Heart left ventricle (tissue), 16 donors: Measurements from ENCODE around the gene PSMB4. TPM values are rescaled to one million over a fixed set of nuclear protein-coding genes. Genes with fewer than 3 reads are reported as not detected.

Experiments used
- ATAC-seq, 4 donors: fragments of 200-7000 bp; cut with Tn5 transposase; one replicate each; pipeline ENCODE4 v1.9.1; 2020 to 2022; ENCODE audit warnings: moderate library complexity in 4 of 4, mild to moderate bottlenecking in 3 of 4, moderate number of reproducible peaks in 1 of 4
- DNase-seq, 5 donors: peaks; one replicate each; pipeline ENCODE4 v3.0.0-alpha.2; 2020
- H3K27ac ChIP-seq, 12 donors: fragments of 200-600 bp; sonication (generic) in 4 of 12; one replicate each; pipeline versions ENCODE4 v1.5.0 to v1.8.0; 2016 to 2022; ENCODE audit warnings: mild to moderate bottlenecking in 2 of 12
- H3K27me3 ChIP-seq, 9 donors: fragments of 200-600 bp; sonication (generic) in 2 of 9; one replicate each; pipeline versions ENCODE4 v1.5.1 to v1.8.0; 2016 to 2022; ENCODE audit warnings: mild to moderate bottlenecking in 3 of 9
- H3K36me3 ChIP-seq, 9 donors: fragments of 200-600 bp; sonication (generic) in 2 of 9; one replicate each; pipeline versions ENCODE4 v1.5.0 to v1.8.0; 2018 to 2022; ENCODE audit warnings: mild to moderate bottlenecking in 2 of 9
- H3K4me1 ChIP-seq, 12 donors: fragments of 200-600 bp; sonication (generic) in 4 of 12; one replicate each; pipeline versions ENCODE4 v1.5.0 to v1.8.0; 2016 to 2022; ENCODE audit warnings: mild to moderate bottlenecking in 3 of 12
- H3K4me3 ChIP-seq, 12 donors: fragments of 200-600 bp; sonication (generic) in 4 of 12; one replicate each; pipeline versions ENCODE4 v1.5.0 to v1.8.0; 2017 to 2022; ENCODE audit warnings: mild to moderate bottlenecking in 9 of 12, moderate library complexity in 4 of 12
- H3K9me3 ChIP-seq, 12 donors: fragments of 200-600 bp; sonication (generic) in 4 of 12; one replicate each; pipeline versions ENCODE4 v1.5.0 to v1.8.0; 2016 to 2022; ENCODE audit warnings: mild to moderate bottlenecking in 1 of 12
- CTCF ChIP-seq, 12 donors: fragments of 200-600 bp; sonication (generic) in 4 of 12; IDR thresholded peaks; one replicate each; pipeline versions ENCODE4 v1.5.0 to v1.8.0; 2018 to 2022; ENCODE audit warnings: antibody characterized with exemption in 12 of 12, mild to moderate bottlenecking in 5 of 12
- POLR2A ChIP-seq, 2 donors: fragments of 450-650 bp; IDR thresholded peaks; one replicate each; pipeline ENCODE4 v1.6.1; 2017; ENCODE audit warnings: antibody characterized with exemption in 2 of 2, mild to moderate bottlenecking in 2 of 2, moderate library complexity in 2 of 2
- WGBS, 4 donors: extraction: QIAGEN DNeasy Blood & Tissue Kit in 2 of 4; methylation state at CpG; one replicate each; pipeline versions ENCODE4 v1.1.5 to v1.1.7; 2013 to 2018; 5-methylcytosine and 5-hydroxymethylcytosine counted together
- intact Hi-C, 10 donors: fragments of 100-400 bp; cut with DNase I; formaldehyde crosslinking; loops; one replicate each; pipeline versions ENCODE4 v1.11.1 to v1.14.2; 2022
- polyA plus RNA-seq, 2 donors: library from polyadenylated mRNA; stranded (reverse); fragments of 200-250 nt; gene quantifications; one replicate each; pipeline ENCODE4 v1.2.3, GENCODE V29; 2013
- total RNA-seq, 9 donors: library from RNA; depleted of rRNA in 2 of 9; stranded (reverse); fragments of >200 nt in 2 of 9; fragmentation: NEBNext Ultra II Directional in 3 of 9; extraction: Animal tissue kit (Norgen Biotek cat#: 25700) in 3 of 9; gene quantifications; one replicate each; pipeline versions ENCODE4 v1.1.0 to v1.2.4, GENCODE V29; 2016 to 2023
- donor health status: ischemic (EF 13 %, LVEDD 7.1; RV severe dilation, severe dysfunction).
- donor health status: healthy with polysubstance abuse.
- donor health status: DM: no; HTN: yes; CAD: no.
- donor health status: DM: no; HTN: no; CAD: no.
- donor health status: ischemic (EF 25% LVEDD 6.9; RV normal size, moderate dysfunction).
- donor health status: ischemic (EF 25% LVEDD 5.7; RV mildly dilated, moderate dysfunction).
- donor health status: healthy.
- donor health status: DM: yes; HTN: yes; CAD: no.
- donor health status: ischemic (EF 35%, LVEDD 5.7; RV mildly dilated, moderate dysfunction).
- donor health status: nonischemic (EF 11% LVEDD 7.7; RV severe dilation, severe dysfunction).
- donor health status: DM: yes; HTN: yes; CAD: no.
- donor health status: PGD.
- donor health status: ischemic (EF 29% LVEDD 5.4; RV normal size, mild dysfunction).
- donor health status: nonischemic (EF 23%, LVEDD 6.1; RV moderate dilation, normal function).

PSMB4 gene
- total and polyA plus RNA-seq, 11 donors, result 173 to 367 (median 212) TPM

GRCh38 chr1:151356696-151357095 is 42.7 kb upstream of the PSMB4 start:
- DNase-seq (no peak), ATAC-seq (no peak)
- Histone ChIP-seq H3K36me3 (no peaks in the 10 kb centered on the region), H3K27me3 (no peaks in the 10 kb centered on the region), H3K4me1 (no peaks in the 10 kb centered on the region), H3K4me3 (no peak overlapping the region), H3K27ac (no peak overlapping the region), H3K9me3 (peaks cover 0 to 2% (median 0%) of the 10 kb centered on the region in 12 donors)
- intact Hi-C loops, result no loop called here
- no peak for TF ChIP-seq POLR2A (IDR thresholded peaks at IDR 0.05)
- TF ChIP-seq CTCF (IDR thresholded peaks at IDR 0.05), result no peak
- WGBS, 4 donors, result 35 to 56% (median 49%) methylated on average over 2 of the region's 2 CpGs

- DNase-seq, result no peak
- Histone ChIP-seq H3K27me3 (no peaks in the 10 kb centered on the region), H3K4me3 (no peak overlapping the region), H3K36me3 (peaks cover 0 to 45% (median 28%) of the 10 kb centered on the region in 9 donors), H3K27ac (no peak overlapping the region), H3K4me1 (no peaks in the 10 kb centered on the region), H3K9me3 (peaks cover 0 to 10% (median 2%) of the 10 kb centered on the region in 12 donors)
- intact Hi-C loops, result no loop called here
- TF ChIP-seq POLR2A (IDR thresholded peaks at IDR 0.05) (no peak), CTCF (IDR thresholded peaks at IDR 0.05) (no peak)
- no peak for ATAC-seq
Observed at GRCh38 chr1:151361883-151362282, 37.5 kb upstream of the PSMB4 start.

GRCh38 chr1:151362308-151363155 is 36.8 kb upstream of the PSMB4 start:
- intact Hi-C loops, result no loop called here
- H3K27ac ChIP-seq, result no peak overlapping the region
- H3K4me1 ChIP-seq, result peaks cover 0 to 4% (median 1%) of the 10 kb centered on the region in 12 donors
- H3K4me3 ChIP-seq, result no peak overlapping the region
- WGBS, 4 donors, result 97 to 98% (median 97%) methylated on average over 3 of the region's 3 CpGs
- TF ChIP-seq CTCF (IDR thresholded peaks at IDR 0.05) (no peak), POLR2A (IDR thresholded peaks at IDR 0.05) (no peak)
- DNase-seq (no peak), ATAC-seq (no peak)
- H3K27me3 ChIP-seq, result no peaks in the 10 kb centered on the region
- peaks cover 0 to 10% (median 2%) of the 10 kb centered on the region in 12 donors for H3K9me3 ChIP-seq
- peaks cover 0 to 51% (median 31%) of the 10 kb centered on the region in 9 donors for H3K36me3 ChIP-seq

- Histone ChIP-seq H3K4me3 (no peak overlapping the region), H3K27ac (no peak overlapping the region), H3K27me3 (no peaks in the 10 kb centered on the region), H3K9me3 (peaks cover 0 to 10% (median 2%) of the 10 kb centered on the region in 12 donors), H3K4me1 (peaks cover 4 to 26% (median 21%) of the 10 kb centered on the region in 12 donors), H3K36me3 (peaks cover 0 to 55% (median 31%) of the 10 kb centered on the region in 9 donors)
- ATAC-seq (no peak), DNase-seq (no peak)
- intact Hi-C loops, result no loop called here
- 89 to 100% (median 92%) methylated on average over 3 to 4 of the region's 4 CpGs for WGBS, 4 donors
- TF ChIP-seq CTCF (IDR thresholded peaks at IDR 0.05) (no peak), POLR2A (IDR thresholded peaks at IDR 0.05) (no peak)
Observed at GRCh38 chr1:151364996-151365395, 34.4 kb upstream of the PSMB4 start.
